Spleen (tissue), 11 donors: ENCODE measurements around the gene POLN. TPM values are rescaled to one million over a fixed set of nuclear protein-coding genes. Genes with fewer than 3 reads are reported as not detected.
A peak's percentile ranks its signal among the peaks of the same experiment; 100 is the strongest.

Experiments used
- DNase-seq: peaks from one replicate; pipeline ENCODE4 v3.0.0-alpha.2; 2020
- H3K27ac ChIP-seq, 8 donors: fragments of 200-600 bp; sonication (generic) in 7 of 8; 1 replicate in 4 of 8; 2 replicates in 4 of 8; pipeline versions ENCODE4 v1.5.0 to v1.8.0; 2016 to 2021; ENCODE audit warnings: inconsistent platforms in 4 of 8, mild to moderate bottlenecking in 4 of 8, moderate library complexity in 1 of 8
- H3K27me3 ChIP-seq, 7 donors: fragments of 200-600 bp; sonication (generic) in 6 of 7; replicated peaks in 1 of 7; 1 replicate in 4 of 7; 2 replicates in 3 of 7; pipeline versions ENCODE4 v1.5.0 to v1.8.0; 2016 to 2021; ENCODE audit warnings: inconsistent platforms in 3 of 7, mild to moderate bottlenecking in 1 of 7
- H3K36me3 ChIP-seq, 6 donors: fragments of 200-600 bp; sonication (generic) in 5 of 6; 1 replicate in 4 of 6; 2 replicates in 2 of 6; pipeline versions ENCODE4 v1.5.0 to v1.8.0; 2016 to 2021; ENCODE audit warnings: inconsistent platforms in 2 of 6
- H3K4me1 ChIP-seq, 6 donors: fragments of 200-600 bp; sonication (generic) in 5 of 6; 1 replicate in 3 of 6; 2 replicates in 3 of 6; pipeline versions ENCODE4 v1.5.0 to v1.8.0; 2016 to 2021; ENCODE audit warnings: inconsistent platforms in 3 of 6
- H3K4me3 ChIP-seq, 8 donors: fragments of 200-600 bp; sonication (generic) in 7 of 8; 1 replicate in 4 of 8; 2 replicates in 4 of 8; pipeline versions ENCODE4 v1.5.0 to v1.8.0; 2016 to 2021; ENCODE audit warnings: inconsistent platforms in 4 of 8, mild to moderate bottlenecking in 4 of 8, moderate library complexity in 2 of 8
- H3K9me3 ChIP-seq, 8 donors: fragments of 200-600 bp; sonication (generic) in 7 of 8; 1 replicate in 4 of 8; 2 replicates in 4 of 8; pipeline versions ENCODE4 v1.5.0 to v1.8.0; 2016 to 2021; ENCODE audit warnings: inconsistent platforms in 4 of 8
- CTCF ChIP-seq, 11 experiments: fragments of 200-600 bp in 7 of 11; fragments of 450-650 bp in 4 of 11; sonication (generic) in 4 of 11; IDR thresholded peaks in 8 of 11; conservative IDR thresholded peaks in 3 of 11; 1 replicate in 7 of 11; 2 replicates in 4 of 11; pipeline versions ENCODE4 v1.4.0 to v1.8.0; 2016 to 2021; ENCODE audit warnings: antibody characterized with exemption in 11 of 11, inconsistent platforms in 4 of 11, mild to moderate bottlenecking in 1 of 11
- POLR2A ChIP-seq, 3 donors: fragments of 450-650 bp; IDR thresholded peaks; one replicate each; pipeline ENCODE4 v1.5.1; 2017; ENCODE audit warnings: antibody characterized with exemption in 3 of 3, mild to moderate bottlenecking in 1 of 3
- POLR2AphosphoS5 ChIP-seq, 3 donors: sonication (generic); formaldehyde crosslinking; IDR thresholded peaks; one replicate each; pipeline ENCODE4 v1.5.1; 2017; ENCODE audit warnings: antibody characterized with exemption in 3 of 3
- WGBS, 5 donors: extraction: QIAGEN DNeasy Blood & Tissue Kit in 3 of 5; methylation state at CpG; one replicate each; pipeline versions ENCODE4 v1.1.5 to v1.1.7; 2013 to 2018; 5-methylcytosine and 5-hydroxymethylcytosine counted together
- intact Hi-C: fragments of 100-400 bp; cut with DNase I; formaldehyde crosslinking; loops from one replicate; pipeline ENCODE4 v1.15.0; 2023; ENCODE audit warnings: low total_unique reads
- polyA plus RNA-seq, 3 donors: library from polyadenylated mRNA; stranded (reverse); fragments of 200-250 nt; gene quantifications; one replicate each; pipeline ENCODE4 v1.2.1, GENCODE V29; 2013
- total RNA-seq, 7 donors: library from RNA; depleted of rRNA in 3 of 7; stranded (reverse); fragments of >200 nt in 3 of 7; fragmentation: NEBNext Ultra II Directional in 4 of 7; extraction: Animal tissue kit (Norgen Biotek cat#: 25700) in 4 of 7; gene quantifications; one replicate each; pipeline versions ENCODE4 v1.1.0 to v1.2.1, GENCODE V29; 2016 to 2021
- donor health status: healthy with polysubstance abuse.
- donor health status: DM: no; HTN: no; CAD: no; lungs with moderate emphysema.
- donor health status: DM: no; HTN: no; CAD: no.
- donor health status: Bipolar disorder and iron deficiency.
- donor health status: healthy.
- donor health status: DM: no; HTN: no; CAD: no.
- donor health status: DM: yes; HTN: yes; CAD: no.

POLN gene
- total and polyA plus RNA-seq, 10 donors: 1.2 to 3.5 (median 2.5) TPM

GRCh38 chr4:2261110-2261852 is 19.4 kb upstream of the POLN start:
- Histone ChIP-seq H3K27ac (peak overlapping the region; percentile 86 to 99 (median 98)), H3K4me1 (peaks cover 48 to 84% (median 70%) of the 10 kb centered on the region in 6 donors), H3K4me3 (peak overlapping the region; percentile 93 to 99 (median 98)), H3K27me3 (no peaks in the 10 kb centered on the region), H3K9me3 (no peaks in the 10 kb centered on the region), H3K36me3 (peaks cover 0 to 40% (median 13%) of the 10 kb centered on the region in 6 donors)
- TF ChIP-seq POLR2A (IDR thresholded peaks at IDR 0.05) (no peak), POLR2AphosphoS5 (IDR thresholded peaks at IDR 0.05) (peak in 2 of 3 donors; percentile 39 to 69), CTCF (IDR thresholded peaks at IDR 0.05 in 8 of 11, conservative IDR thresholded peaks at IDR 0.05 in 3 of 11) (no peak)
- peak; percentile 94 for DNase-seq
- 0 to 2% (median 1%) methylated on average over 22 to 91 of the region's 91 CpGs for WGBS, 5 donors
- intact Hi-C loops: loop anchor here (10.0 kb wide), 1 partner anchor 154 kb away; the partner anchor contains the start of genes CFAP99 and ZFYVE28

- peaks cover 51 to 84% (median 74%) of the 10 kb centered on the region in 6 donors for H3K4me1 ChIP-seq
- intact Hi-C loops: loop anchor here (10.0 kb wide), 1 partner anchor 154 kb away; the partner anchor contains the start of genes CFAP99 and ZFYVE28
These were observed 18.6 kb upstream of the POLN start for GRCh38 chr4:2260344-2261109.

GRCh38 chr4:2259541-2260343 is 17.8 kb upstream of the POLN start:
- Histone ChIP-seq H3K9me3 (no peaks in the 10 kb centered on the region), H3K27ac (peak overlapping the region; percentile 47 to 99 (median 98)), H3K4me1 (peaks cover 51 to 86% (median 81%) of the 10 kb centered on the region in 6 donors), H3K4me3 (peak overlapping the region in 7 of 8 donors; percentile 93 to 99 (median 98)), H3K27me3 (no peaks in the 10 kb centered on the region), H3K36me3 (peaks cover 0 to 56% (median 22%) of the 10 kb centered on the region in 6 donors)
- intact Hi-C loops: loop anchor here (10.0 kb wide), 1 partner anchor 155 kb away; the partner anchor contains the start of genes CFAP99 and ZFYVE28
- DNase-seq: peak; percentile 78
- TF ChIP-seq POLR2A (IDR thresholded peaks at IDR 0.05) (no peak), CTCF (IDR thresholded peaks at IDR 0.05 in 8 of 11, conservative IDR thresholded peaks at IDR 0.05 in 3 of 11) (no peak), POLR2AphosphoS5 (IDR thresholded peaks at IDR 0.05) (no peak)
- 70 to 93% (median 84%) methylated on average over 8 to 15 of the region's 15 CpGs for WGBS, 5 donors

More at GRCh38 chr4:2260344-2261109, 18.6 kb upstream of the POLN start:
- H3K4me3 ChIP-seq: peak overlapping the region; percentile 93 to 99 (median 98)
- DNase-seq: peak; percentile 89
- no peaks in the 10 kb centered on the region for H3K27me3 ChIP-seq
- H3K9me3 ChIP-seq: no peaks in the 10 kb centered on the region
- peaks cover 0 to 48% (median 17%) of the 10 kb centered on the region in 6 donors for H3K36me3 ChIP-seq
- H3K27ac ChIP-seq: peak overlapping the region; percentile 64 to 99 (median 98)
- TF ChIP-seq POLR2A (IDR thresholded peaks at IDR 0.05): no peak
- no peak for TF ChIP-seq CTCF (IDR thresholded peaks at IDR 0.05 in 8 of 11, conservative IDR thresholded peaks at IDR 0.05 in 3 of 11)
- TF ChIP-seq POLR2AphosphoS5 (IDR thresholded peaks at IDR 0.05): peak in 1 of 3 donors; percentile 25
- WGBS, 5 donors: 44 to 56% (median 47%) methylated on average over 20 to 23 of the region's 23 CpGs
